HG03558 (cell line): ENCODE measurements around the gene ATAD3C.
"Not testable (repeated sequence)": the region's sequence is repeated elsewhere in the genome, so short reads cannot be mapped to it uniquely, and the experiment has no call there.

ENCODE experiments used
- ATAC-seq: cut with Tn5 transposase; IDR thresholded peaks from one replicate; pipeline ENCODE4 v1.9.1; 2021; ENCODE audit warnings: moderate number of reproducible peaks; ENCODE audit not compliant: unreplicated experiment; ENCODE audit errors: extremely low read depth

The ATAD3C gene

GRCh38 chr1:1440262-1441001 lies 9.1 kb upstream of the ATAD3C start:
- no peak for ATAC-seq

GRCh38 chr1:1441002-1441888 lies 8.2 kb upstream of the ATAD3C start:
- no peak for ATAC-seq

GRCh38 chr1:1442069-1442770 lies 7.3 kb upstream of the ATAD3C start:
- no peak for ATAC-seq

- ATAC-seq, result not testable (repeated sequence)
Measured at GRCh38 chr1:1446631-1447030, 2.9 kb upstream of the ATAD3C start.

GRCh38 chr1:1450616-1451015 lies 1.1 kb downstream of the ATAD3C start:
- ATAC-seq, result not testable (repeated sequence)

GRCh38 chr1:1451696-1452364 lies 2.3 kb downstream of the ATAD3C start:
- ATAC-seq, result no peak

GRCh38 chr1:1452365-1452739 lies 2.9 kb downstream of the ATAD3C start:
- ATAC-seq, result not testable (repeated sequence)

- no peak for ATAC-seq
Measured at GRCh38 chr1:1452882-1453281, 3.4 kb downstream of the ATAD3C start.

GRCh38 chr1:1454286-1455056 lies 5.0 kb downstream of the ATAD3C start:
- ATAC-seq, result not testable (repeated sequence)

- no peak for ATAC-seq
Measured at GRCh38 chr1:1455366-1455884, 5.9 kb downstream of the ATAD3C start.

- not testable (repeated sequence) for ATAC-seq
Measured at GRCh38 chr1:1455934-1456333, 6.4 kb downstream of the ATAD3C start.

- ATAC-seq, result not testable (repeated sequence)
Measured at GRCh38 chr1:1456683-1457255, 7.3 kb downstream of the ATAD3C start.

- not testable (repeated sequence) for ATAC-seq
Measured at GRCh38 chr1:1459156-1459555, 9.7 kb downstream of the ATAD3C start.

GRCh38 chr1:1459711-1460110 lies 10.2 kb downstream of the ATAD3C start:
- not testable (repeated sequence) for ATAC-seq

- ATAC-seq, result no peak
Measured at GRCh38 chr1:1460540-1461130, 11.1 kb downstream of the ATAD3C start.

GRCh38 chr1:1461721-1462317 lies 12.3 kb downstream of the ATAD3C start:
- no peak for ATAC-seq

- no peak for ATAC-seq
Measured at GRCh38 chr1:1462318-1462966, 13.0 kb downstream of the ATAD3C start.

GRCh38 chr1:1463312-1463711 lies 13.8 kb downstream of the ATAD3C start:
- no peak for ATAC-seq
